Nephron progenitor cell (in vitro differentiated cells): ENCODE results near the gene REEP2.
"Not testable (repeated sequence)": the region's sequence is repeated elsewhere in the genome, so short reads cannot be mapped to it uniquely, and the experiment has no call there.

Source experiments
- DNase-seq: peaks from one replicate; pipeline ENCODE4 v3.0.0; 2021
- H3K27ac Mint-ChIP-seq: 2 replicates; pipeline ENCODE4 v1.8.0; 2021; ENCODE audit warnings: mild to moderate bottlenecking, moderate library complexity, mixed read lengths
- H3K27me3 Mint-ChIP-seq: 2 replicates; pipeline ENCODE4 v1.8.0; 2021; ENCODE audit warnings: mild to moderate bottlenecking, low read depth, mixed read lengths; ENCODE audit not compliant: poor library complexity
- H3K36me3 Mint-ChIP-seq: 2 replicates; pipeline ENCODE4 v1.8.0; 2021; ENCODE audit warnings: low read depth, mixed read lengths
- H3K4me1 Mint-ChIP-seq: 2 replicates; pipeline ENCODE4 v1.8.0; 2021; ENCODE audit warnings: mixed read lengths
- H3K4me3 Mint-ChIP-seq: 2 replicates; pipeline ENCODE4 v1.8.0; 2021; ENCODE audit warnings: mild to moderate bottlenecking, moderate library complexity, mixed read lengths
- H3K9me3 Mint-ChIP-seq: 2 replicates; pipeline ENCODE4 v1.8.0; 2021; ENCODE audit warnings: mild to moderate bottlenecking, moderate library complexity, mixed read lengths
- CTCF ChIP-seq: fragments of 200-600 bp; sonication (generic); IDR thresholded peaks from 2 replicates; pipeline ENCODE4 v1.5.0; 2021; ENCODE audit warnings: antibody characterized with exemption

The REEP2 gene

DNA sequence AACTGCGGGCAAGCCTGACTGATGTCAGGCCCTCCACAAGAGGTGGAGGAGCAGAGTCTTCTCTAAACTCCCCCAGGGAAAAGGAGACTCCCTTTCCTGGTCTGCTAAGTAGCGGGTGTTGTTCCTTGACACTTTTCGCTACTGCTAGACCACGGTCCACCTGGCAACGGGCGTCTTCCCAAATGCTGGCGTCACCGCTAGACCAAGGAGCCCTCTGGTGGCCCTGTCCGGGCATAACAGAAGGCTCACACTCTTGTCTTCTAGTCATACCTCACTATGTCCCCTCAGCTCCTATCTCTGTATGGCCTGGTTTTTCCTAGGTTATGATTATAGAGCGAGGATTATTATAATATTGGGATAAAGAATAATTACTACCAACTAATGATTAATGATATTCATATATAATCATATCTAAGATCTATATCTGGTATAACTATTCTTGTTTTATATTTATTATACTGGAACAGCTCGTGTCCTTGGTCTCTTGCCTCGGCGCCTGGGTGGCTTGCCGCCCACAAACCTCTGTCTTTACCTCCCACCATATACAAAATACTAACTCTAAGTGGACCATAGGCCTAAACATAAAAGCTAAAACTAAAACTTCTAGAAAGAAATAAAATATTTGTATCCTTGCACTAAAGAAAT lies 27.7 kb upstream of the REEP2 start:
- Mint-ChIP-seq H3K9me3 (peaks cover 22% of the 10 kb centered on the region), H3K36me3 (peaks cover 88% of the 10 kb centered on the region)
- peak; percentile 34 for TF ChIP-seq CTCF
- not testable (repeated sequence) for H3K27me3 Mint-ChIP-seq, H3K27ac Mint-ChIP-seq, H3K4me1 Mint-ChIP-seq, H3K4me3 Mint-ChIP-seq
- DNase-seq = peak; percentile 20

GRCh38 chr5:138418444-138418843 lies 20.4 kb upstream of the REEP2 start:
- DNase-seq = no peak
- H3K4me1 Mint-ChIP-seq = no peaks in the 10 kb centered on the region
- peaks cover 79% of the 10 kb centered on the region for H3K36me3 Mint-ChIP-seq
- H3K9me3 Mint-ChIP-seq = no peaks in the 10 kb centered on the region
- H3K4me3 Mint-ChIP-seq = no peak overlapping the region
- no peak overlapping the region for H3K27ac Mint-ChIP-seq
- H3K27me3 Mint-ChIP-seq = no peaks in the 10 kb centered on the region
- no peak for TF ChIP-seq CTCF

- H3K9me3 Mint-ChIP-seq = no peaks in the 10 kb centered on the region
- no peak overlapping the region for H3K4me3 Mint-ChIP-seq
- peak overlapping the region; percentile 21 for H3K27ac Mint-ChIP-seq
- TF ChIP-seq CTCF = no peak
- H3K4me1 Mint-ChIP-seq = no peaks in the 10 kb centered on the region
- no peak for DNase-seq
- no peaks in the 10 kb centered on the region for H3K27me3 Mint-ChIP-seq
- peaks cover 86% of the 10 kb centered on the region for H3K36me3 Mint-ChIP-seq
Observed at GRCh38 chr5:138425079-138425478, 13.8 kb upstream of the REEP2 start.

DNA sequence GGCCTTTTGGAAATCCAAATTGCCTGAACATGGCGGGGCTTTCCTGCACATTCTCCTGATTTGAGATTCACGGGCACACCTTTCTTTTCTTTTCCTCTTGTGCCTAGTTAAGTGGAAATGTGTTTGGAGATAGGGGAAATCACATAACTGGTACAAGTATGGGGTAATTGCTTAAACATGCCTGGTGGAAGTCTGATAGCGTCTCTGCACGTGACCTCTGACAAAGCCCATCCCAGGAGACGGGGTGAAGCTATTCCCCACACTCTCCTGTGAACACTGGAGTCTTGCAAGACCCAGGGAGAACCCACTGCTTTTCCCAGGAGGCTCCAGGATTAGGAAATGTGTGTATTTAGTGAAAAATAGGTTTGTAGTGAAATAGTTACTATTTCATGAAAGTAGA lies 2.9 kb upstream of the REEP2 start:
- Mint-ChIP-seq H3K9me3 (no peaks in the 10 kb centered on the region), H3K36me3 (peaks cover 50% of the 10 kb centered on the region), H3K4me1 (peaks cover 35% of the 10 kb centered on the region), H3K27me3 (peaks cover 3% of the 10 kb centered on the region), H3K27ac (no peak overlapping the region), H3K4me3 (no peak overlapping the region)
- TF ChIP-seq CTCF = no peak
- DNase-seq = no peak

GRCh38 chr5:138438003-138438723 lies 694 bp upstream of the REEP2 start:
- no peak for DNase-seq
- H3K4me3 Mint-ChIP-seq = peak overlapping the region; percentile 87
- H3K36me3 Mint-ChIP-seq = peaks cover 33% of the 10 kb centered on the region
- H3K27me3 Mint-ChIP-seq = no peaks in the 10 kb centered on the region
- H3K4me1 Mint-ChIP-seq = peaks cover 40% of the 10 kb centered on the region
- H3K9me3 Mint-ChIP-seq = no peaks in the 10 kb centered on the region
- no peak for TF ChIP-seq CTCF
- H3K27ac Mint-ChIP-seq = peak overlapping the region; percentile 77
